Ascending aorta (tissue), 2 donors: ENCODE measurements around the gene DAAM2. TPM values are rescaled to one million over a fixed set of nuclear protein-coding genes. Genes with fewer than 3 reads are reported as not detected.

Experiments
- DNase-seq, 2 donors: peaks; one replicate each; pipeline ENCODE4 v3.0.0-alpha.2; 2019; ENCODE audit warnings: low spot score in 2 of 2
- H3K27ac ChIP-seq, 2 donors: fragments of 200-600 bp; sonication (generic); one replicate each; pipeline ENCODE4 v1.5.1; 2016 to 2017; ENCODE audit warnings: mild to moderate bottlenecking in 1 of 2
- H3K27me3 ChIP-seq: fragments of 200-600 bp; sonication (generic); one replicate; pipeline ENCODE4 v1.5.1; 2017
- H3K36me3 ChIP-seq, 2 donors: fragments of 200-600 bp; sonication (generic); one replicate each; pipeline ENCODE4 v1.5.1; 2016
- H3K4me1 ChIP-seq, 2 donors: fragments of 200-600 bp; sonication (generic); one replicate each; pipeline ENCODE4 v1.5.1; 2016 to 2017; ENCODE audit warnings: mild to moderate bottlenecking in 1 of 2
- H3K4me3 ChIP-seq, 2 donors: fragments of 200-600 bp; sonication (generic); one replicate each; pipeline ENCODE4 v1.5.1; 2016 to 2017; ENCODE audit warnings: mild to moderate bottlenecking in 1 of 2
- H3K9me3 ChIP-seq, 2 donors: fragments of 200-600 bp; sonication (generic); one replicate each; pipeline ENCODE4 v1.5.1; 2016
- intact Hi-C: fragments of 100-400 bp; cut with DNase I; formaldehyde crosslinking; loops from one replicate; pipeline ENCODE4 v1.15.1; 2023
- total RNA-seq: library from RNA; depleted of rRNA; stranded (reverse); fragments of >200 nt; gene quantifications from one replicate; pipeline ENCODE4 v1.1.0, GENCODE V29; 2016
- TF ChIP-seq, protein P1 (sequence below), 3 experiments: fragments of 200-600 bp in 2 of 3; fragments of 450-650 bp in 1 of 3; sonication (generic) in 2 of 3; IDR thresholded peaks; one replicate each; pipeline ENCODE4 v1.5.1; 2016 to 2019; ENCODE audit warnings: antibody characterized with exemption in 3 of 3, mild to moderate bottlenecking in 1 of 3, moderate library complexity in 1 of 3

Gene DAAM2
- total RNA-seq, 1 donor from 2014 or later = 44.0 TPM

DNA sequence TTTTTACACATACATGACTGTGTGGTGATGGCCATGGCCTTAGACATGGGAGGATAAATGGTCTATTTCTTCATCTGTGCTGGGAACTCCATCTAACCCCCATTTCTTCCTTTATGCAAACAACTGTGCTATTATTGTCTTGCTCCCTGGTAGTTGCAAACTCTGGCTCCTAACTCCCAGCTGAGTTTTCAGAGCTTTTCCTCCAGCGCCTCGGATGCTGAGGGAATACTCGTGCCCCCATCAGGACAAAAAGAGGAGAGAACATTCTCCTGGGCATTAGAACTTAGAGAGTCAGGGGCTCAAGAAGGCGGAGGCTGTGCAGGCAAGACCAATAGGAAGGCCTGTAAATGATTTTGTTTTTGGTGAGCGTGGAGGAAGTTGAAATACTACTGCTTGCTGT, 2.1 kb downstream of the DAAM2 start:
- H3K9me3 ChIP-seq = no peaks in the 10 kb centered on the region
- H3K27me3 ChIP-seq = no peaks in the 10 kb centered on the region
- DNase-seq = no peak
- intact Hi-C loops = no loop called here
- H3K27ac ChIP-seq = peak overlapping the region; percentile 38 to 83
- TF ChIP-seq, protein P1, sequence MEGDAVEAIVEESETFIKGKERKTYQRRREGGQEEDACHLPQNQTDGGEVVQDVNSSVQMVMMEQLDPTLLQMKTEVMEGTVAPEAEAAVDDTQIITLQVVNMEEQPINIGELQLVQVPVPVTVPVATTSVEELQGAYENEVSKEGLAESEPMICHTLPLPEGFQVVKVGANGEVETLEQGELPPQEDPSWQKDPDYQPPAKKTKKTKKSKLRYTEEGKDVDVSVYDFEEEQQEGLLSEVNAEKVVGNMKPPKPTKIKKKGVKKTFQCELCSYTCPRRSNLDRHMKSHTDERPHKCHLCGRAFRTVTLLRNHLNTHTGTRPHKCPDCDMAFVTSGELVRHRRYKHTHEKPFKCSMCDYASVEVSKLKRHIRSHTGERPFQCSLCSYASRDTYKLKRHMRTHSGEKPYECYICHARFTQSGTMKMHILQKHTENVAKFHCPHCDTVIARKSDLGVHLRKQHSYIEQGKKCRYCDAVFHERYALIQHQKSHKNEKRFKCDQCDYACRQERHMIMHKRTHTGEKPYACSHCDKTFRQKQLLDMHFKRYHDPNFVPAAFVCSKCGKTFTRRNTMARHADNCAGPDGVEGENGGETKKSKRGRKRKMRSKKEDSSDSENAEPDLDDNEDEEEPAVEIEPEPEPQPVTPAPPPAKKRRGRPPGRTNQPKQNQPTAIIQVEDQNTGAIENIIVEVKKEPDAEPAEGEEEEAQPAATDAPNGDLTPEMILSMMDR (IDR thresholded peaks at IDR 0.05) = peak in 1 of 3 experiments; percentile 33
- no peaks in the 10 kb centered on the region for H3K36me3 ChIP-seq
- peaks cover 3 to 25% of the 10 kb centered on the region in 2 donors for H3K4me1 ChIP-seq
- peak overlapping the region; percentile 63 to 75 for H3K4me3 ChIP-seq

DNA sequence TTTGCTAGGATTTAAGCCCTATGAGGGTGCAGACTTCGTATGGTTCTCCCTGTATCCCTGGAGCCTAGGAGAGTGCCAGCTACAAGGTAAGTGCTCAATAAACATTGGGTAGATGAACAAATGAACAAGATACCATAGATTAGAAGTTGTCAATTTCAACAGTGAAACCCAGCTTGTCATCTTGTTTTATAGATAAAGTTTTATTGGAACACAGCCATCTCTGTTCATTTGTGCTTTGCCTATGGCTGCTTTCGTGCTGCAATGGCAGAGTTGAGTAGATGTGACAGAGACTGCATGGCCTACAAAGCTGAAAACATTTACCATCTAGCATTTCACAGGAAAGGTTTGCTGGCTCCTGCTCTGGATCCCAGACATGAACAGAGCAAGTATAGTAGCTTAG, 5.6 kb downstream of the DAAM2 start:
- Histone ChIP-seq H3K36me3 (no peaks in the 10 kb centered on the region), H3K27ac (no peak overlapping the region), H3K9me3 (no peaks in the 10 kb centered on the region), H3K4me1 (peaks cover 3 to 32% of the 10 kb centered on the region in 2 donors), H3K4me3 (no peak overlapping the region), H3K27me3 (no peaks in the 10 kb centered on the region)
- intact Hi-C loops = no loop called here
- TF ChIP-seq, protein P1 (IDR thresholded peaks at IDR 0.05) = no peak
- DNase-seq = no peak

DNA sequence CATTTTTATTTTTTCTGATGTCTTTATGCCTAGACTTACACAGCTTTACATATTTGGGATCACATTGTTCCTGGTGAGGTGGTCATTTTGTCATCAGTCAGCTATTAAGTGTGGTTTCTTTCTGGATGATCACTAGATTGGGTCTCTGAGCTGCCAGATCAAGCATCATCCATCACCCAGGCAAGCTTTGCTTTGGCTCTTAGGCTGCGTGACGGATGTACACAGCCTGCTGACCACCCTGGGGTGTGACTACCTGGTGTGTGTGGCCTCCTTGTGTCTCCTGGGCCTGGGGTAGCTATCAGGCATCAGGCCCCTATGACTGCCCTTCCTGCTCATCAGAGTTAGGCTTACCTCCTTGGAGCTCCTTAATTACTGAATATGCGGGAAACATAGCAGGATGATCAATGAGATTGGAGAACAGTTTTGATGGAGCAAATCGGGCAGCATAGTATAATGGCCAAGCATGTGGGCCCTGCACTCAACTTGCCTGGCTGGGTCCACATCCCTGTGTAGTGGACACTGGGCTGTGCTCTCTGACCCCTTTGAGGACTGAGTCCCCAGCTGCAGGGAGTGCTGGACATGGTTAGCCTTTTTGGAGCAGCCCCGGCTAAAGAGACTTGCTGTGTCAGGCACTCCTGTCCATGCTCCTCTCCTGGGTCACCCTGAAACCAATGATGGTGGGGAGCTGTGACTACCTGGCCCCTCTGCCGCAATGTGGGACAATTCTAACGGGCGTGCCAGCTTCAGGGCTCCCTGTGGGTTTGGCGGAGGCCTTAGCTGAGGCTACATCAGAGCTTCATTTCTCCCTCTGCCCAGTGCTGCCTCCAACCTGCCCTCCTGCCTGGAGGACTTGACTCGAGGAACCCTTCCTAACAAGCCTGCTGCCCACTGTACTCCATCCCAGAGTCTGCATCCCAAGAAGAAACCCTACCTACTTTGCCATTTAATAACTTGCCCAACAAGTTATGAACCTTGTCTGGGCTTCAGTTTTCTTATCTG, 8.2 kb downstream of the DAAM2 start:
- Histone ChIP-seq H3K27me3 (no peaks in the 10 kb centered on the region), H3K4me1 (peaks cover 3 to 40% of the 10 kb centered on the region in 2 donors), H3K36me3 (no peaks in the 10 kb centered on the region), H3K27ac (no peak overlapping the region), H3K4me3 (no peak overlapping the region), H3K9me3 (no peaks in the 10 kb centered on the region)
- TF ChIP-seq, protein P1 (IDR thresholded peaks at IDR 0.05) = no peak
- intact Hi-C loops = no loop called here
- DNase-seq = no peak

DNA sequence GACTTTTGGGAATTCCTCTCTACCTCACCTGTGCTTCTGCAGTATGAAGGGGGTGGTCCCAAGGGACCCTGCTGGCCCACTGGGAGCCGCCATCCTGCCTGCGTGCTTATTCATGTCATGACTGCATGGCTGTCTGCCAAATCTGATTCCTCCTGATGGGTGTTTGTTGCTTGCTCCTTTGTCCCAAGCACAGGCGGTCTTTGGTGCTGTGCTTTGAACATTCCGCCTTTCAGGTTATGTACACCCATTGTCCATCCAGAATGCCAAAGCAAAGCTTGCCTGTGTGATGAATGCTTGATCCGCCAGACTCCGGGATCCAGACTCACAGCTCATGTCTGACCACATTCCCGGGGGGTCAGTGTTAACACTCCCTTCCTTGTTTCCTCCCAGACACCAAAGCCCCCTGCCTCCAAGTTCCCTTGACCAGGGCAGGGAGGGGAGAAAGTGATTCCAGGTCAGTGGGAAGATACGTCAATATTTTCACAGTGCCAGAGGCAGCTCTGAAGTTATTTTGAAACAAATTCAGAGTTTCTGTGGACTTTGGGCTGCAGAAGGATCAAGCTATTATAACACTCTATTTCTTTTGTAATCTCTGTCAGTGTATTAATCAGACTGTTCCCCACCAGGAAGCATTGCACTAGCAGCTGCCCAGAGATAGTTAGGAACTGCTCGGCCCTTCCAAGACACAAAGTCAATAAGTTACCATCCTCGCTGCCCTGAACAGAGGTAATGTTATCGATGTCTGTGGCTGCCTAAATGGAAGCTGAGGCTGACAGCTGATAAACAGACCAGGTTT, 9.5 kb downstream of the DAAM2 start:
- H3K9me3 ChIP-seq = no peaks in the 10 kb centered on the region
- peak overlapping the region; percentile 45 to 47 for H3K27ac ChIP-seq
- TF ChIP-seq, protein P1 (IDR thresholded peaks at IDR 0.05) = no peak
- peaks cover 0 to 34% of the 10 kb centered on the region in 2 donors for H3K4me1 ChIP-seq
- H3K4me3 ChIP-seq = peak overlapping the region; percentile 5 to 16
- intact Hi-C loops = no loop called here
- no peaks in the 10 kb centered on the region for H3K36me3 ChIP-seq
- DNase-seq = no peak
- no peaks in the 10 kb centered on the region for H3K27me3 ChIP-seq

DNA sequence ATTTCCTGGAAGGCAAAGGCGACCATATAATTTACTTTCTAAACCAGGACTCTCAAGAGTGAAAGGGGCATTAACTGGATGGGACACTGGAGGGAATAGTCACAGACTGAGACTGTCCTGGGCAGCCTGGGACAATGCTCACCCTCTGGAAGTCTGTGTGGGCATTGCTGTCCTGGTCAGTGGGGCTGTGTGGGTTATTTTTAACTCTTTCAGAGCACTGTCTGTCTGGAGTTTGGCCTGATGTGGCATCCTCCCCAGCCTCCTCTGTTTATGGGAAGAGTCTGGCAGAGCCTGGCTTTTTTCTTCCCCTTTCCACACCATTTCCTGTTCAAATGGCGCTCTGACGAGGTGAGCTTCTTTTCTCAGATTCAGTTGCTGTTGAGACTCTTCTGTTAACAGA, 11.7 kb downstream of the DAAM2 start:
- no peaks in the 10 kb centered on the region for H3K36me3 ChIP-seq
- H3K27me3 ChIP-seq = no peaks in the 10 kb centered on the region
- intact Hi-C loops = no loop called here
- no peaks in the 10 kb centered on the region for H3K9me3 ChIP-seq
- H3K4me1 ChIP-seq = peaks cover 5 to 35% of the 10 kb centered on the region in 2 donors
- DNase-seq = no peak
- TF ChIP-seq, protein P1 (IDR thresholded peaks at IDR 0.05) = no peak
- H3K4me3 ChIP-seq = no peak overlapping the region
- H3K27ac ChIP-seq = peak overlapping the region in 1 of 2 donors; percentile 26
